ENCODE measurements around the gene LYPD6. TPM values are rescaled to one million over a fixed set of nuclear protein-coding genes. Genes with fewer than 3 reads are reported as not detected.

The LYPD6 gene
- total and polyA plus RNA-seq, 2 donors (not counting 1 experiment from before 2014, with no cell fraction given) = not detected

DNA sequence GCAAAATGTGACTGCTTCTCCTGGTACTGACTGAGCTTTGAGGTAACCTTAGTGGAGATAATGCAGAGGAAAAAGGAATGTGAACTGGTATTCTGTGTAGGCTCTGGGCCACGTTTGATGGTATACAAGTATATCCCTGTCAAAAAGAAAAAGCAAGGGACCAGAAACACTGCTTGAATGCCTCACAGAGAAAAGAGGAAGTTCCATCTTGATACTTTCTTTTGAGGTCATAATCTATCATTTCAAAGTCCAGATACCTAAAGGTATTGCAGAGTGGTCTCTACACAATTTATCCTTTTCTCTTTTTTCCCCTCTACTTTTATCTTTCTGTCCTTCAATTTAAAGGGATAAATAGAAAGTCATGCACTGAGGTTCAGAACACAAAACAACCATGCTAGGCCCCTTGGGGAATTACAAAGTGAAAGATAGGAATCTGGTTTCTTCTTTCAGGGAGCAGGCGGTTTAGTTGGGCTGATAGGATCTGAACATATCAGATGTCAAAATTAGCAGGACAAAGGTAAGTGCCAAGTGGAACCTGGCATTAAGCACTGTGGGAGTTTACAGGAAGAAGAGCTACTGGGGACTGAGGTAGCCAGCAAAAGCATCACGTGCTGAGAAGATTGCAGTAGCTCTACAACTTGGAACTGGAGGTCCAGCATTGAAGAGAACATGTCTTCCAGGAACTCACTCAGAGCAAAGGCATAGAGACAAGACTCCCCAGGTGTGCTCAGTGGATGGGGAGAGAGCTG is 121.2 kb downstream of the LYPD6 start:
- Histone ChIP-seq H3K27ac (ENCODE audit: low read length in 2 of 2) (no peak overlapping the region), H3K27me3 (replicated peaks in 1 of 4; ENCODE audit: control extremely low read depth in 1 of 4, control insufficient read depth in 3 of 4, insufficient read depth in 4 of 4, low read length in 3 of 4) (no peaks in the 10 kb centered on the region), H3K4me3 (ENCODE audit: control extremely low read depth in 1 of 5, extremely low read depth in 1 of 5, insufficient read depth in 1 of 5, low read depth in 2 of 5, low read length in 4 of 5) (no peak overlapping the region), H3K9me3 (ENCODE audit: control extremely low read depth in 1 of 3, control insufficient read depth in 2 of 3, insufficient read depth in 1 of 3, low read length in 2 of 3) (peaks cover 0 to 1% (median 0%) of the 10 kb centered on the region in 3 donors), H3K4me1 (ENCODE audit: control insufficient read depth in 2 of 2, insufficient read depth in 2 of 2, low read length in 2 of 2) (no peaks in the 10 kb centered on the region), H4K20me1 (ENCODE audit: control insufficient read depth, insufficient read depth, low read length, poor library complexity, severe bottlenecking) (no peaks in the 10 kb centered on the region), H3K36me3 (replicated peaks in 1 of 2; ENCODE audit: control extremely low read depth in 1 of 2, control insufficient read depth in 1 of 2, extremely low read depth in 1 of 2, insufficient read depth in 2 of 2, low read length in 1 of 2) (no peaks in the 10 kb centered on the region), H3K79me2 (ENCODE audit: control insufficient read depth, insufficient read depth, low read length) (no peaks in the 10 kb centered on the region), H3K4me2 (replicated peaks; ENCODE audit: low read depth, low read length, poor library complexity, severe bottlenecking) (no peak overlapping the region), H2AFZ (ENCODE audit: insufficient read depth, low read depth, low read length, poor library complexity, severe bottlenecking) (no peak overlapping the region), H3K9ac (ENCODE audit: low read length) (no peak overlapping the region)
- ChIA-PET CTCF (no interaction called here), POLR2A (no interaction called here)
- Mint-ChIP-seq H3K4me1 (no peaks in the 10 kb centered on the region), H3K27me3 (no peaks in the 10 kb centered on the region), H3K4me3 (no peak overlapping the region), H3K9me3 (ENCODE audit: insufficient read depth) (no peaks in the 10 kb centered on the region), H3K27ac (no peak overlapping the region)
- WGBS (ENCODE audit: insufficient coverage) = 100% methylated on average over 2 of the region's 3 CpGs
- ATAC-seq (ENCODE audit: low read depth) (no peak), DNase-seq (no peak)
- intact Hi-C loops (cut with micrococcal nuclease) = no loop called here
- no peak for TF ChIP-seq EZH2 (IDR thresholded peaks at IDR 0.05; ENCODE audit: borderline replicate concordance, insufficient read depth, low read depth, low read length, poor library complexity, severe bottlenecking)
- TF ChIP-seq, protein P1, sequence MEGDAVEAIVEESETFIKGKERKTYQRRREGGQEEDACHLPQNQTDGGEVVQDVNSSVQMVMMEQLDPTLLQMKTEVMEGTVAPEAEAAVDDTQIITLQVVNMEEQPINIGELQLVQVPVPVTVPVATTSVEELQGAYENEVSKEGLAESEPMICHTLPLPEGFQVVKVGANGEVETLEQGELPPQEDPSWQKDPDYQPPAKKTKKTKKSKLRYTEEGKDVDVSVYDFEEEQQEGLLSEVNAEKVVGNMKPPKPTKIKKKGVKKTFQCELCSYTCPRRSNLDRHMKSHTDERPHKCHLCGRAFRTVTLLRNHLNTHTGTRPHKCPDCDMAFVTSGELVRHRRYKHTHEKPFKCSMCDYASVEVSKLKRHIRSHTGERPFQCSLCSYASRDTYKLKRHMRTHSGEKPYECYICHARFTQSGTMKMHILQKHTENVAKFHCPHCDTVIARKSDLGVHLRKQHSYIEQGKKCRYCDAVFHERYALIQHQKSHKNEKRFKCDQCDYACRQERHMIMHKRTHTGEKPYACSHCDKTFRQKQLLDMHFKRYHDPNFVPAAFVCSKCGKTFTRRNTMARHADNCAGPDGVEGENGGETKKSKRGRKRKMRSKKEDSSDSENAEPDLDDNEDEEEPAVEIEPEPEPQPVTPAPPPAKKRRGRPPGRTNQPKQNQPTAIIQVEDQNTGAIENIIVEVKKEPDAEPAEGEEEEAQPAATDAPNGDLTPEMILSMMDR (IDR thresholded peaks at IDR 0.05) = no peak

DNA sequence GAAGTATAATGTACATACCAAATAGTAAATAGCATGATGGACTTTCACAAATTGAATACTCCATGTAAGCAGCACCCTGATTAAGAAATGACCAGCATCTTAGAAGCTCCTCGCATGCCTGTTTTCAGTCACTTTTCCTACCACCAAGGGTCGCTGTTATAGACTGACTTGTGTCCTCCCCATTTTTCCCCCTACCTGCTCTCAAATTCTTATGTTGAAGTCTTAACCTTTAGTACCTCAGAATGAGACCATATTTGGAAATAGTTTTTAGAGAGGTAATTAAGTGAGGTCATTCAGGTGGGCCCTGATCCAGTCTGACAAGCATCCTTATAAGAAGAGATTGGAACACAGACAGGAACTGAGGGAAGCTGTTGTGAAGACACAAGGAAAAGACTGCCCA is 125.9 kb downstream of the LYPD6 start:
- Histone ChIP-seq H3K36me3 (replicated peaks in 1 of 2; ENCODE audit: control extremely low read depth in 1 of 2, control insufficient read depth in 1 of 2, extremely low read depth in 1 of 2, insufficient read depth in 2 of 2, low read length in 1 of 2) (no peaks in the 10 kb centered on the region), H4K20me1 (ENCODE audit: control insufficient read depth, insufficient read depth, low read length, poor library complexity, severe bottlenecking) (no peaks in the 10 kb centered on the region), H3K9ac (ENCODE audit: low read length) (no peak overlapping the region), H3K4me3 (ENCODE audit: control extremely low read depth in 1 of 5, extremely low read depth in 1 of 5, insufficient read depth in 1 of 5, low read depth in 2 of 5, low read length in 4 of 5) (no peak overlapping the region), H3K79me2 (ENCODE audit: control insufficient read depth, insufficient read depth, low read length) (no peaks in the 10 kb centered on the region), H3K4me2 (replicated peaks; ENCODE audit: low read depth, low read length, poor library complexity, severe bottlenecking) (no peak overlapping the region), H2AFZ (ENCODE audit: insufficient read depth, low read depth, low read length, poor library complexity, severe bottlenecking) (no peak overlapping the region), H3K27me3 (replicated peaks in 1 of 4; ENCODE audit: control extremely low read depth in 1 of 4, control insufficient read depth in 3 of 4, insufficient read depth in 4 of 4, low read length in 3 of 4) (no peaks in the 10 kb centered on the region), H3K9me3 (ENCODE audit: control extremely low read depth in 1 of 3, control insufficient read depth in 2 of 3, insufficient read depth in 1 of 3, low read length in 2 of 3) (peaks cover 0 to 9% (median 2%) of the 10 kb centered on the region in 3 donors), H3K4me1 (ENCODE audit: control insufficient read depth in 2 of 2, insufficient read depth in 2 of 2, low read length in 2 of 2) (no peaks in the 10 kb centered on the region), H3K27ac (ENCODE audit: low read length in 2 of 2) (no peak overlapping the region)
- no peaks in the 10 kb centered on the region for H3K4me1 Mint-ChIP-seq
- H3K27me3 Mint-ChIP-seq = no peaks in the 10 kb centered on the region
- DNase-seq (no peak), ATAC-seq (ENCODE audit: low read depth) (no peak)
- ChIA-PET CTCF (no interaction called here), POLR2A (no interaction called here)
- H3K4me3 Mint-ChIP-seq = no peak overlapping the region
- no peak overlapping the region for H3K27ac Mint-ChIP-seq
- intact Hi-C loops (cut with micrococcal nuclease) = no loop called here
- no CpG with 5 or more reads among the region's 2 CpGs for WGBS (ENCODE audit: insufficient coverage)
- no peak for TF ChIP-seq EZH2 (IDR thresholded peaks at IDR 0.05; ENCODE audit: borderline replicate concordance, insufficient read depth, low read depth, low read length, poor library complexity, severe bottlenecking)
- TF ChIP-seq, protein P1 (IDR thresholded peaks at IDR 0.05) = no peak
- peaks cover 7% of the 10 kb centered on the region for H3K9me3 Mint-ChIP-seq (ENCODE audit: insufficient read depth)
